Measurements from ENCODE around the gene RAB3IP. TPM values are rescaled to one million over a fixed set of nuclear protein-coding genes. Genes with fewer than 3 reads are reported as not detected.
"Not testable (repeated sequence)": the region's sequence is repeated elsewhere in the genome, so short reads cannot be mapped to it uniquely, and the experiment has no call there.

Gene RAB3IP
- total RNA-seq, 2 donors from 2014 or later = 21.8 to 27.3 TPM

DNA sequence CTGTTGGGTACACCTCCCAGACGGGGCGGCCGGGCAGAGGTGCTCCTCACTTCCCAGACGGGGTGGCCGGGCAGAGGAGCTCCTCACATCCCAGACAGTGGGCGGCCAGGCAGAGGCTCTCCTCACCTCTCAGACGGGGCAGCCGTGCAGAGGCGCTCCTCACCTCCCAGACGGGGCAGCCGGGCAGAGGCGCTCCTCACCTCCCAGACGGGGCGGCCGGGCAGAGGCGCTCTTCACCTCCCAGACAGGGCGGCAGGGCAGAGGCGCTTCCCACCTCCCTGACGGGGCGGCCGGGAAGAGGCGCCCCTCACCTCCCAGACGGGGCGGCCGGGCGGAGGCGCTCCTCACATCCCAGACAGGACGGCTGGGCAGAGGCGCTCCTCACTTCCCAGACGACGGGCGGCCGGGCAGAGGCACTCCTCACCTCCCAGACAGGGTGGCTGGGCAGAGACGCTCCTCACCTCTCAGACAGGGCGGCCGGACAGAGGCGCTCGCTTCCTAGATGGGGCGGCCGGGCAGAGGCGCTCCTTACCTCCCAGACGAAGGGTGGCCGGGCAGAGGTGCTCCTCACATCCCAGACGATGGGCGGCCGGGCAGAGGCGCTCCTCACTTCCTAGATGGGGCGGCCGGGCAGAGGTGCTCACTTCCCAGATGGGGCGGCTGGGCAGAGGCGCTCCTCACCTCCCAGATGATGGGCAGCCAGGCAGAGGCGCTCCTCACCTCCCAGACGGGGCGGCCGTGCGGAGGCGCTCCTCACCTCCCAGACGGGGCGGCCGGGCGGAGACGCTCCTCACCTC lies 68.6 kb downstream of the RAB3IP start:
- not testable (repeated sequence) for H3K27me3 Mint-ChIP-seq; ATAC-seq (replicated peaks); H3K27ac Mint-ChIP-seq; H3K4me1 Mint-ChIP-seq; H3K9me3 Mint-ChIP-seq; H3K4me3 Mint-ChIP-seq
- H3K36me3 Mint-ChIP-seq (ENCODE audit: low read depth) = peaks cover 75% of the 10 kb centered on the region

DNA sequence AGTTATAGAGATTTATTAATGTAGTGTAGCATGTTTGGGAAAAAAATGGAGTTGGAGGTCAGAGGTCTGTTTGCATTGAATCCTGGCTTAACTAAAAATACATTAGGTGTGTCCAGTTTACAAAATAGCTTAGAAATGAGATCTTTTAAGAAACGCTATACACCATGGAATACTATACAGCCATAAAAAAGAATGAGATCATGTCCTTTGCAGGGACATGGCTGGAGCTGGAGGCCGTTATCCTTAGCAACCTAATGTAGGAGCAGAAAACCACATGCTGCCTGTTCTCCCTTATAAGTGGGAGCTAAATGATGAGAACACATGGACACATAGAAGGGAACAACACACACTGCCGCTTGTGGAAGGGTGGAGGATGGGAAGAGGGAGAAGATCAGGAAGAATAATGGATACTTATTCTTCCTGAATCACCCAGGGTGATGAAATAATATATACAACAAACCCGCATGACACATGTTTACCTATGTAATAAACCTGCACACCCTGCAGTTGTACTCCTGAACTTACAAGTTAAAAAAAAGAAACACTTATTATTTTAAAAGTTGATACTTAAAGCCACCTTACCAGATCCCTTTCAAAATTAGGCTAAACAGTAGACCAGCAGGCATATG lies 72.3 kb downstream of the RAB3IP start:
- no peaks in the 10 kb centered on the region for H3K27me3 Mint-ChIP-seq
- H3K4me1 Mint-ChIP-seq = no peaks in the 10 kb centered on the region
- H3K9me3 Mint-ChIP-seq = no peaks in the 10 kb centered on the region
- H3K27ac Mint-ChIP-seq = no peak overlapping the region
- ATAC-seq (replicated peaks) = no peak
- no peak overlapping the region for H3K4me3 Mint-ChIP-seq
- peaks cover 84% of the 10 kb centered on the region for H3K36me3 Mint-ChIP-seq (ENCODE audit: low read depth)

DNA sequence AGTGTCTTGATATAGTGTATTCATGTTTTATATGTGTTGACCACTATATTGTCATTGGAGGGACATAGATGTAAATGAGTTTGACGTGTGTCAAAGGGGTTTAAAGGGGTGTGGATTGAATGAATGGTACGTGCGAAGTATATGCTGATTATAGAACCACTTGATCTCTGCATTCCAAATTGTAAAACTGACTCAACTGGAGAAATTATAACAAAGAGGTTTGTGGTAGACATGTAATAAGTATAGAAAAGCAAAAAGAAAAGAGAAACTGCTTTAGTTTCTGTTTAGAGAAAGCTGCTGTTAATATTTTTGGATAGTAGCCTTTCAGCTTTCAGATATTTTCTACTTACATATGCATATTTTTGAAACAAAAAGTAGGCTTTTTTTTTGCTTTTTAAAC lies 77.4 kb downstream of the RAB3IP start:
- Mint-ChIP-seq H3K4me1 (no peaks in the 10 kb centered on the region), H3K27ac (no peak overlapping the region), H3K4me3 (no peak overlapping the region), H3K9me3 (no peaks in the 10 kb centered on the region), H3K36me3 (ENCODE audit: low read depth) (peaks cover 53% of the 10 kb centered on the region), H3K27me3 (no peaks in the 10 kb centered on the region)
- no peak for ATAC-seq (replicated peaks)

DNA sequence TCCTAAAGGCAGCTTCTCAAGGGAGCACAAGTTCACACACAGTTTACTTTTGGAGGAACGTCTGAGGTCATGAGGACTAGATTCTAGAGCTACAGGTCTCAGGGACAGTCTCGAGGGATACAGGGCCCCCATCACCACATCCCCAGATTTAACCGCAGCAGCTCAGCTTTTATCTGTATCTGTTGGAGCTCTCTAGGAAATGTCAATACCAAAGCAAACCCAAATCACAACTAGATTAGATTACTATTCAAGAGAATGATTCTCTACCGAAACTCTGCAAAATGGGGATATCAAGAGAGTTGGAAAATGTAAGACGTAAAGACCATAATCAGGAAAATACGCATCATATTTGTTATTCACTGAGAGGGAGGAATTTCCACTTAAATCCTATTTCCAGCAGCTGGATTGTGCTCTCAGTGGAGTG lies 82.4 kb downstream of the RAB3IP start:
- Mint-ChIP-seq H3K27ac (no peak overlapping the region), H3K4me3 (no peak overlapping the region), H3K9me3 (no peaks in the 10 kb centered on the region), H3K36me3 (ENCODE audit: low read depth) (peaks cover 10% of the 10 kb centered on the region), H3K27me3 (peaks cover 8% of the 10 kb centered on the region), H3K4me1 (no peaks in the 10 kb centered on the region)
- no peak for ATAC-seq (replicated peaks)

DNA sequence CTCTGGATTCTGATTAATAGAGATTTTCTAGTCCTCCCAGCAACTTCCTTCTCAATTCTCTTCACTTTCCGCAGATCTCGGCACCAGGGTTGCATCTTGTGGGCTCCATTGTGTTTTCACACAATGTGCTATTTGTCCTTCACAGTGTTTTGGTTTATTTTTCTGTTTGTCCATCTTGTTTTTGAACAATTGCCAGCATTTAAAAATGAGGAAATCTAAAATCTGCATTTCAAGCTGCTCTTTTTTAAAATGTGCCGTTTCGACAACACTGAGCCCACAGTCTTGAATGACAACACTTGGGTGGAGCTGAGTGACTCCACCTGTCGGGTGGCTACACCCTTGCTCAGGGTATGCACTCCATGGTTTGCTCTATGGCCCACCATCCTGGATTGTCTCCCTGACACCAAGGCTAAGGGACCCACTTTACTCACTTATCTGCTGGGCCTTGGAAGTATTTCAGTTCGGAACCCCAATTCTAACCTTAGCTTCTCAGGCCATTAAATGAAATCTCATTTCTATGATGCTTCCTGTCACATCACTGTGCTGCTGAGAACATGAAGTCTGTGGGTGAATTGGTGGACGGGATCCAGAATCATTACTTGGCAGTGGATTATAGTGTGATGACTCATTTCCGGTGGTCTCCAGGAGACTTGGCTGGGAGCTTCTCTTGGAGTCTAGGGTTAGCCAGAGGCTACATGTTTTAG lies 82.9 kb downstream of the RAB3IP start:
- ATAC-seq (replicated peaks) = no peak
- H3K27me3 Mint-ChIP-seq = peaks cover 8% of the 10 kb centered on the region

DNA sequence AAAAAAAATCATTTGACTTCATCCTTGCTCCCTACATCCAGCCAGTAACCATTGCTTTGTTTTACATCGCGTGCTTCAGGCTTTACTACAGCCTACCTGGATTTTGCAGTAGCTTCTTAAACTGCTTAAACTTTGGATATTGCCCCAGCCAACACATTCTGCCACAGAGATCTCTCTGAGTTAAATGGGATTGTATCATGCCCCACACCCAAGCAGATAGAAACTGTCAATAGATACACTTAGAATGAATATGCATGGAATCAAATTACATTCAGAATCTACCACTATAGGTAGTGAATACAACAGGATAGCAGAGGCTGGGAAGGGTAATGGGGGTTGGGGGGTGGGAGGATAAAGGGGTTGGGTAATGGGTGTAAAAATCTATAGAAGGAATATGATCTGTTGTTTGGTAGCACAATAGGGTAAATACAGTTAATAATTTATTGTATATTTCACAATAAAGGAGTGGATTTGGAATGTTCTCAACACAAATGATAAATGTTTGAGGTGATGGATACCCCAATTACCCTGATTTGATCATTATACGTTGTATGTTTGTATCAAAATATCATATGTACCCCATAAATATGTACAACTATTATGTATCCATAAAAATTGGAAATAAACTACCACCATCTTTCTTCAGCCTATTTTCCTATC lies 83.7 kb downstream of the RAB3IP start:
- no peak overlapping the region for H3K27ac Mint-ChIP-seq
- H3K4me3 Mint-ChIP-seq = no peak overlapping the region
- peaks cover 8% of the 10 kb centered on the region for H3K27me3 Mint-ChIP-seq
- H3K4me1 Mint-ChIP-seq = no peaks in the 10 kb centered on the region
- ATAC-seq (replicated peaks) = no peak
- H3K36me3 Mint-ChIP-seq (ENCODE audit: low read depth) = no peaks in the 10 kb centered on the region
- no peaks in the 10 kb centered on the region for H3K9me3 Mint-ChIP-seq

More for the DNA sequence above, 82.9 kb downstream of the RAB3IP start:
- no peak overlapping the region for H3K27ac Mint-ChIP-seq
- no peak overlapping the region for H3K4me3 Mint-ChIP-seq
- peaks cover 4% of the 10 kb centered on the region for H3K36me3 Mint-ChIP-seq (ENCODE audit: low read depth)
- H3K4me1 Mint-ChIP-seq = no peaks in the 10 kb centered on the region
- H3K9me3 Mint-ChIP-seq = no peaks in the 10 kb centered on the region

DNA sequence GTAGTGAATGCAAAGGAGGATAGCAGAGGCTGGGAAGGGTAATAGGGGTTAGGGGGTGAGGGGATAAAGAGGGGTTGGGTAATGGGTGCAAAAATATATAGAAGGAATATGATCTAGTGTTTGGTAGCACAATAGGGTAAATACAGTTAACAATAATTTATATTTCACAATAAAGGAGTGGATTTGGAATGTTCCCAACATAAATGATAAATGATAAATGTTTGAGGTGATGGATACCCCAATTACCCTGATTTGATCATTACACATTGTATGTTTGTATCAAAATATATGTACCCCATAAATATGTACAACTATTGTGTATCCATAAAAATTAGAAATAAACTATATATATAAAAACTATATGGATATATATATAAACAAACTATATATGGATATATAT lies 85.4 kb downstream of the RAB3IP start:
- Mint-ChIP-seq H3K36me3 (ENCODE audit: low read depth) (no peaks in the 10 kb centered on the region), H3K27me3 (peaks cover 8% of the 10 kb centered on the region)

DNA sequence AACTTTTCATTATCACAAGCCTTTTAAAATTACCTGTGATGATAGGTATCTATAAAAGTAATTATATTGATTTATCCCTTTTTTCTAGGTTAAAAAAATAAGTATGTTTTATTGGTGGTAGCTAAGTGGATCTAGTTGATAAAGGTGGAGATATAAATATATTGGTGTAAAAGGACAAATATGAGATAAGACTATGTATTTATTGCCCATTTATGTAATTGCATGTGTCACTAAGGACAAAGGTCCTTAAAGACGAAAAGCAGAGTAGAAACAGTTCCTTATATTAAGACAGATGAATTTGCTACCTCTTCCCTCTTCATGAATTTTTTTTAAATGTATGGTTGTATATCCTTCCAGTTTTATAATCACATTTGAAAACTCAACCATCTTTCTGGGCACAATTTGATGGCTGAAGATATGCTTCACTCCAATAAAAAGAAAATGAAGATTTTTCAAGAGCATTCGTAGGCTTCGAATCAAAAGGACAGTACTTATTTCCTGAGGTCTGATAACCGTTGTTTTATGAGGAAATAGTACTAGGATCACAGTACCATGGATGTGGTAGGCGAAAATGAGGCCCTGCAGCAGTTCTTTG lies 86.4 kb downstream of the RAB3IP start, which contains the start of gene MYRFL:
TSS of gene MYRFL (plus strand) at position 262 of the 595 bp plus-strand sequence. CDS start at position 553, 291 bp downstream.
- no peaks in the 10 kb centered on the region for H3K4me1 Mint-ChIP-seq
- ATAC-seq (replicated peaks) = no peak
- H3K27me3 Mint-ChIP-seq = peaks cover 8% of the 10 kb centered on the region
- H3K27ac Mint-ChIP-seq = no peak within 1 kb of the TSS
- no peak within 1 kb of the TSS for H3K4me3 Mint-ChIP-seq
- H3K36me3 Mint-ChIP-seq (ENCODE audit: low read depth) = no peaks in the 10 kb centered on the region
- H3K9me3 Mint-ChIP-seq = no peaks in the 10 kb centered on the region

More for the DNA sequence above, 85.4 kb downstream of the RAB3IP start:
- ATAC-seq (replicated peaks) = no peak
- no peak overlapping the region for H3K4me3 Mint-ChIP-seq
- no peaks in the 10 kb centered on the region for H3K9me3 Mint-ChIP-seq
- no peak overlapping the region for H3K27ac Mint-ChIP-seq
- H3K4me1 Mint-ChIP-seq = no peaks in the 10 kb centered on the region

DNA sequence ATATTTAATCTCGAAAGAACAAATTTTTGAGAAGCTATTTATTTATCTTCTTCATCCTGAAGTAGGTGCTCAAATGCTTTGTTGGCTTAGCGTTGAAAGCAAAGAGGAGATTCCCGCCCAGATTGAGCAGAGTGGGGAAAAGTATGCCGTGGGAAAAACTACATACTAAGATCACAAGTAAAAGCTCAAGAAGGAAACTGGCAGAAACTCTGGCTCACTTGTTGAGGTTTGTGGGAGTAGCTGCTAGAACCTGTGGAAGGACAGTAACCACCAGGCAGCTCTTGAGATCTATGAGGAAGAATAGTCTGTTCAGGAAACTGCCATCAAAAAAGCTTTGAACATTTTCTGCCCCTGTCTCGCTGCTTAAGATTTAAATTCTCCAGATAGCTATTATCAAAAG lies 90.2 kb downstream of the RAB3IP start:
- no peaks in the 10 kb centered on the region for H3K36me3 Mint-ChIP-seq (ENCODE audit: low read depth)
- H3K27ac Mint-ChIP-seq = no peak overlapping the region
- H3K27me3 Mint-ChIP-seq = peaks cover 18% of the 10 kb centered on the region
- no peak for ATAC-seq (replicated peaks)
- H3K4me3 Mint-ChIP-seq = no peak overlapping the region
- H3K4me1 Mint-ChIP-seq = no peaks in the 10 kb centered on the region
- no peaks in the 10 kb centered on the region for H3K9me3 Mint-ChIP-seq

DNA sequence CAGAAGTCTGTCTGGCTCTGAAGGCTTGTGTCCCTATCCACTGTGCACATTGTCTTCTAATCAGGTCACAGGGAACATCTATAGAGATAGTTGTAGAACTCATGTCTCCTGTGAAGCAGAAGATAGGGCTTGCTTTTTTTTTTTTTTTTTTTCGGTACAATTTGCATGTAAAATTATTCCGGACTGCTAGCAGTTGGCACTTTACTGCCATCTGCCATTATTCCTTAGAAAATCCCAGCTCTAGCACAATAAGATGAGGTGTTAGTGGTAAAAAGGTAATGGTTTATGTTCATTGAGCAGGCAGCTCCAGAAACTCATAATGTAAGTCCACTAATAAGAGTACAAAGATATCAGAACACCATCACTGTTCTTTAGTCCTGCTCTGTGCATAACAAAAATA lies 95.0 kb downstream of the RAB3IP start:
- H3K27me3 Mint-ChIP-seq = peaks cover 10% of the 10 kb centered on the region
- H3K4me1 Mint-ChIP-seq = no peaks in the 10 kb centered on the region
- H3K4me3 Mint-ChIP-seq = no peak overlapping the region
- H3K36me3 Mint-ChIP-seq (ENCODE audit: low read depth) = no peaks in the 10 kb centered on the region
- H3K27ac Mint-ChIP-seq = no peak overlapping the region
- no peak for ATAC-seq (replicated peaks)
- no peaks in the 10 kb centered on the region for H3K9me3 Mint-ChIP-seq

DNA sequence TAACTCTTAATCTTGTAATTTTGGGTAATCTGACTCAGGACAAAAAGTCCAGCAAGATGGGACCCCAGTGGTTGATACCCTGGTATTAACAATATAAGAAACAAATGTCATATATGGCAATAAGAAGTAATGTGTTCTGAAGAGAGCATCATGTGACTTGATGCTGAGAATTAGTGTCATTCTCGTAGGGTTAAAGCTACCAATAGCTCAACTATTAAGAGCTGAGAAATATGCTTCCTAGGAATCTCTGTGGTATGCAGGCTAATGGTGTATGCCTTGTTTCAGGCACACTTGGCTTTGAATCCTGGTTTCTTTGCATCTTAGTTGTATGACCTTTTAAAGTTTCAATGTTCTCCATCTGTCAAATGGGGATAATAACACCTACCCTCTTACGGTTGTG lies 95.5 kb downstream of the RAB3IP start:
- ATAC-seq (replicated peaks) = no peak
- H3K27me3 Mint-ChIP-seq = peaks cover 10% of the 10 kb centered on the region
- no peaks in the 10 kb centered on the region for H3K4me1 Mint-ChIP-seq
- no peaks in the 10 kb centered on the region for H3K9me3 Mint-ChIP-seq
- no peaks in the 10 kb centered on the region for H3K36me3 Mint-ChIP-seq (ENCODE audit: low read depth)
- H3K4me3 Mint-ChIP-seq = no peak overlapping the region
- no peak overlapping the region for H3K27ac Mint-ChIP-seq

DNA sequence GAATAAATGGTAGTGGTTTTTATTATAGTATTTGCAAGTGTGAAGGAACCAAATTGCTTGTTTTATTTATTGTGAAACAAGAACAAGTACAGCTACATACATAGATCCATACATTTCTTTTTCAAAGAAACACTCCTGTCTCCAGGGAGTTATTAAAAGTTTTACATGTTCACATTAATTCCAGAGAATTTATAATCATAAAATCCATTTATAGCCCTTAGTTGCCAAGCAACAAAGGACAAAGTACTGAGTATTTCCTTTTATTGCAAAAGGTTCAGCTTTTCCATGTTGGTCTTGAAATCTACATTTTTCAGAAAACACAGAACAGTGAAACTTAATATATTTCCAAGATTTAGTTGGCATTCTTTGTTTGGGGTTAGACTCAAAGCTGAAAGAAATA lies 95.9 kb downstream of the RAB3IP start:
- Mint-ChIP-seq H3K36me3 (ENCODE audit: low read depth) (no peaks in the 10 kb centered on the region), H3K4me3 (no peak overlapping the region), H3K27ac (no peak overlapping the region), H3K27me3 (peaks cover 10% of the 10 kb centered on the region), H3K4me1 (no peaks in the 10 kb centered on the region), H3K9me3 (no peaks in the 10 kb centered on the region)
- ATAC-seq (replicated peaks) = no peak

DNA sequence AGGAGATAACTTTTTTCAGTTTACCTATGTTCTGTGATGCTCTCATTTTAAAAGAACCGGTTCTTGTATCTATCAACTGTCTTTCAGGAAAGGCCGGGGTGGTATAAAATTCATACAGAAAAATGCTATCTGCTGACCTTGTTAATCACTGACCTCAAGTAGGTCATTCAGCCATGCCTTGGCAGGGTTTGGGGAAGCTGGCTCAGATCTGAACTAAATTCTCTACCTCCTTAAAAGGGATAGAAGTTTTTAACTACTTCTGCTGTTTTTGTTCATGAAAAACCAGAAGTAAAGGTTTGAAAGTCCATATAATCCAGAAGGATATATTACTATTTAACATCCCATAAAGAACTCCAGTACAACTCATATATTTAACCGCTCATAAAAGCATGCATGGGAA lies 96.4 kb downstream of the RAB3IP start:
- Mint-ChIP-seq H3K27me3 (peaks cover 10% of the 10 kb centered on the region), H3K4me1 (no peaks in the 10 kb centered on the region), H3K4me3 (no peak overlapping the region), H3K36me3 (ENCODE audit: low read depth) (no peaks in the 10 kb centered on the region), H3K9me3 (no peaks in the 10 kb centered on the region), H3K27ac (no peak overlapping the region)
- ATAC-seq (replicated peaks) = no peak

DNA sequence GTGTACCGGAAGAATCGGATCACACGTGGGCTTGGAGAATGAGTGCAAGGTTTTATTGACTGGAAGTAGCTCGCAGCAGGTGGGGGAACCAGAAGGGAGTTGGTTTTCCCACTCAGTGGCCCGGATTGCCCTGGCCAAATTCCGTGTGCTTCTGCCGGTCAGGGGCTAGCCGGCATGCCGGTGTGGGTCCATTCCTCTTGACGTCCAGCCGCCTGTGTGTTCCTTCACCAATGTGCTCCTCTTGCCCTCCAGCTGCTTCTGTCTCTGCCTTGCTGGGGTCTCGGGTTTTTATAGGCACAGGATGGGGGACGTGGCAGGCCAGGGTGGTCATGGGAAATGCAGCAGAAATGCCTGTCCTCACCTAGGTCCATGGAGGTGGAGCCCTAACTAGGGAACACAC lies 97.4 kb downstream of the RAB3IP start:
- no peaks in the 10 kb centered on the region for H3K36me3 Mint-ChIP-seq (ENCODE audit: low read depth)
- no peak overlapping the region for H3K4me3 Mint-ChIP-seq
- no peak for ATAC-seq (replicated peaks)
- no peaks in the 10 kb centered on the region for H3K4me1 Mint-ChIP-seq
- no peaks in the 10 kb centered on the region for H3K9me3 Mint-ChIP-seq
- no peak overlapping the region for H3K27ac Mint-ChIP-seq
- peaks cover 13% of the 10 kb centered on the region for H3K27me3 Mint-ChIP-seq

All from activated T-helper 17 cell treated with anti-CD3 and anti-CD28 coated beads, Interleukin-2, amount 50 U/mL, for 72 hours (primary cell).